IPS DF 19.7 (cell line): ENCODE results near the gene FBXL15.

Source experiments
- DNase-seq: peaks from one replicate; pipeline ENCODE4 v3.0.0-alpha.2; 2013; ENCODE audit warnings: low read depth, low spot score

The FBXL15 gene

GRCh38 chr10:102420714-102421506 is at the start of gene FBXL15:
TSS of gene FBXL15 (plus strand) at chr10:102420836. CDS start at chr10:102421130, 294 bp downstream.
- DNase-seq = peak; percentile 84

GRCh38 chr10:102371295-102371694 is 49.3 kb upstream of the FBXL15 start:
- DNase-seq = no peak

GRCh38 chr10:102375250-102375649 is 45.4 kb upstream of the FBXL15 start:
- no peak for DNase-seq

GRCh38 chr10:102375867-102376266 is 44.8 kb upstream of the FBXL15 start:
- no peak for DNase-seq

GRCh38 chr10:102376901-102377300 is 43.7 kb upstream of the FBXL15 start:
- no peak for DNase-seq

- DNase-seq = no peak
These were observed 41.3 kb upstream of the FBXL15 start for GRCh38 chr10:102379383-102379782.

GRCh38 chr10:102381983-102382382 is 38.7 kb upstream of the FBXL15 start:
- DNase-seq = no peak

GRCh38 chr10:102382871-102383270 is 37.8 kb upstream of the FBXL15 start:
- DNase-seq = no peak

- no peak for DNase-seq
These were observed 36.6 kb upstream of the FBXL15 start for GRCh38 chr10:102384053-102384452.

GRCh38 chr10:102384606-102385429 is 35.8 kb upstream of the FBXL15 start:
- no peak for DNase-seq

- no peak for DNase-seq
These were observed 30.7 kb upstream of the FBXL15 start for GRCh38 chr10:102389894-102390293.

- no peak for DNase-seq
These were observed 28.3 kb upstream of the FBXL15 start for GRCh38 chr10:102392306-102392705.

- DNase-seq = no peak
These were observed 27.1 kb upstream of the FBXL15 start for GRCh38 chr10:102393411-102394078.

GRCh38 chr10:102394079-102394800 is 26.4 kb upstream of the FBXL15 start:
- no peak for DNase-seq

- no peak for DNase-seq
These were observed 25.7 kb upstream of the FBXL15 start for GRCh38 chr10:102394801-102395399.

GRCh38 chr10:102395400-102396316 is 25.0 kb upstream of the FBXL15 start, which contains the start of gene NFKB2:
TSS of gene NFKB2 (plus strand) at chr10:102395705. CDS start at chr10:102395960, 255 bp downstream.
- no peak for DNase-seq

- no peak for DNase-seq
These were observed 24.4 kb upstream of the FBXL15 start for GRCh38 chr10:102396317-102396650.

GRCh38 chr10:102396730-102397151 is 23.9 kb upstream of the FBXL15 start:
- DNase-seq = no peak

GRCh38 chr10:102397222-102398171 is 23.1 kb upstream of the FBXL15 start:
- no peak for DNase-seq
